ENCODE data around the gene DAP. TPM values are rescaled to one million over a fixed set of nuclear protein-coding genes. Genes with fewer than 3 reads are reported as not detected.
A peak's percentile ranks its signal among the peaks of the same experiment; 100 is the strongest.

The DAP gene
- polyA plus RNA-seq, 1 donor from 2014 or later: 105 TPM

GRCh38 chr5:10775646-10776045 is 14.6 kb upstream of the DAP start:
- Mint-ChIP-seq H3K4me3 (no peak overlapping the region), H3K27me3 (no peaks in the 10 kb centered on the region), H3K36me3 (no peaks in the 10 kb centered on the region), H3K4me1 (peaks cover 0 to 2% (median 0%) of the 10 kb centered on the region in 3 donors), H3K27ac (peak overlapping the region in 1 of 3 donors; percentile 66), H3K9me3 (peaks cover 0 to 1% (median 0%) of the 10 kb centered on the region in 3 donors)

GRCh38 chr5:10772901-10773585 is 12.0 kb upstream of the DAP start:
- peaks cover 0 to 2% (median 0%) of the 10 kb centered on the region in 3 donors for H3K4me1 Mint-ChIP-seq
- no peak overlapping the region for H3K27ac Mint-ChIP-seq
- no peaks in the 10 kb centered on the region for H3K9me3 Mint-ChIP-seq
- H3K36me3 Mint-ChIP-seq: no peaks in the 10 kb centered on the region
- no peak overlapping the region for H3K4me3 Mint-ChIP-seq
- H3K27me3 Mint-ChIP-seq: no peaks in the 10 kb centered on the region

DNA sequence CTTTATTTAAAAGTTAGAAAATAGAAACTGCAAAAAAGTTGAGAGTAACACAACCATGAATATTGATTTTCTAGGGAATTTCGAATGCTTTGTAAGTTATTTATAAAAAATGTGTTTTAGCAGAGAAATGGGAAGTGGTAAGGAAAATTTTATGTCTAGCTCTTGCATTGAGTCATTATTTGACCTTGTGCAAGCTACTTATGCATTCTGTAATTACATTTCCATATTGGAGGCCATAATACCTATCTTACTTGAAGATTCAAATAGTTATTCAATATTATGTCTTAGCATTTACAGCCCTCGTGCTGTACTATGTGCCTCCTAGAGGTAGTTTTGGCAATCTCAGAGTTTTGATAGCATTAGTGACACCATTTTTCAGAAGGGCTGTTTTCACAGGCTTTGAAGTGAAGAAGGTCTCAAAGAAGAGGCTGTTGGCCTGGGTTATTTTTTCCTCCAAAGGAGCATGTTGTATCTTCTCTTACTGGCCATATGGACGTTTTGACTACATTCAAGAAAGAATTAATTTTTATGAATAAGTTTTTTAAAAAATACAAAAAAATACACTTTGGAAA is 7.4 kb upstream of the DAP start:
- Mint-ChIP-seq H3K9me3 (no peaks in the 10 kb centered on the region), H3K36me3 (no peaks in the 10 kb centered on the region), H3K27ac (no peak overlapping the region), H3K4me1 (no peaks in the 10 kb centered on the region), H3K27me3 (no peaks in the 10 kb centered on the region), H3K4me3 (no peak overlapping the region)

- H3K4me1 Mint-ChIP-seq: peaks cover 28 to 37% (median 33%) of the 10 kb centered on the region in 3 donors
Observed at GRCh38 chr5:10762776-10763500, 1.9 kb upstream of the DAP start.

DNA sequence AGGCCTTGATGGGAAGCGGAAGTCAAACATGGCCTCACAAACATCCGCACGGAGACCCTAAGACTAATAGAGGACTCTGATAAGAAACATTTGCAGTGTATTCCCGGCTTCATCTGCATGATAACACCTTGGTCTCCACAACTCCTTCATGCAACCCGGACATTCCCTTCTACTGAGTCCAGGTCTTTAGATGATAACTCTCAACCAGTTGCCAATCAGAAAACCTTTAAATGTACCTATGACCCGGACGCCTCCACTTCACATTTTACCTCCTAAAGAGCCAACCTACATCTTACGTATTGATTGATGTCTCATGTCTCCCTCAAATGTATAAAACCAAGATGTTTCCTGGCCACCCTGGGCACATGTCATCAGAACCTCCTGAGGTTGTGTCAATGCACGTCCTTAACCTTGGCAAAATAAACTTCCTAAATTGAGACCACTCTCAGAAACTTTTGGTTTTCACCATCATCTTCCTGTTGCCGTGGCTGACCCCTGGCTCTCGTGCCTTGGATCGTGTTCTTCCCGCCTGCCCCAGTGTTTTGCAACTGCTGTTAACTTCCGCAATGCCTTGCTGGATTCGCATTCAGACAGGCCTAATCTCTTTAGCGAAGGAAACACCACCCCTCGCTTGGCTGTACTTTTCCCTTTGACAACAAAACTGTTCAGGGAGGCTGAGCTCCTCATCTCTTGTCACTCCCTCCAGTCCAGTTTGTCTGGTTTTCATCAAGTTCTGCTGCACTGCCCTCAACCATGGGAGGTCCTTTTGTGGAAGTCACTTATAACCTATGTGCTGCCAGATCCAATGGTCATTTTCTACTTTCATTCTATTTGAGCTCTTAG is 1.1 kb upstream of the DAP start:
- Mint-ChIP-seq H3K27ac (peak overlapping the region; percentile 86 to 97 (median 97)), H3K9me3 (peaks cover 0 to 2% (median 0%) of the 10 kb centered on the region in 3 donors), H3K27me3 (no peaks in the 10 kb centered on the region), H3K4me1 (peaks cover 35 to 45% (median 36%) of the 10 kb centered on the region in 3 donors), H3K4me3 (peak overlapping the region; percentile 79 to 92 (median 86)), H3K36me3 (peaks cover 3% of the 10 kb centered on the region)

More at GRCh38 chr5:10762776-10763500, 1.9 kb upstream of the DAP start:
- peaks cover 0 to 2% (median 0%) of the 10 kb centered on the region in 3 donors for H3K9me3 Mint-ChIP-seq
- H3K27me3 Mint-ChIP-seq: no peaks in the 10 kb centered on the region
- H3K36me3 Mint-ChIP-seq: no peaks in the 10 kb centered on the region
- H3K27ac Mint-ChIP-seq: peak overlapping the region; percentile 86 to 97 (median 97)
- peak overlapping the region; percentile 79 to 92 (median 86) for H3K4me3 Mint-ChIP-seq

- H3K27me3 Mint-ChIP-seq: no peaks in the 10 kb centered on the region
- H3K9me3 Mint-ChIP-seq: peaks cover 0 to 2% (median 0%) of the 10 kb centered on the region in 3 donors
- peak overlapping the region; percentile 63 to 92 (median 78) for H3K4me3 Mint-ChIP-seq
- H3K27ac Mint-ChIP-seq: peak overlapping the region in 2 of 3 donors; percentile 86 to 97
- peaks cover 4% of the 10 kb centered on the region for H3K36me3 Mint-ChIP-seq
- peaks cover 42 to 55% (median 44%) of the 10 kb centered on the region in 3 donors for H3K4me1 Mint-ChIP-seq
Observed at GRCh38 chr5:10760921-10761184, 181 bp downstream of the DAP start.

- Mint-ChIP-seq H3K27me3 (no peaks in the 10 kb centered on the region), H3K4me1 (peaks cover 42 to 59% (median 44%) of the 10 kb centered on the region in 3 donors), H3K36me3 (peaks cover 6% of the 10 kb centered on the region), H3K9me3 (peaks cover 0 to 2% (median 0%) of the 10 kb centered on the region in 3 donors), H3K4me3 (peak overlapping the region; percentile 79 to 97 (median 92)), H3K27ac (peak overlapping the region; percentile 86 to 97 (median 92))
Observed at GRCh38 chr5:10760096-10760920, 726 bp downstream of the DAP start.

GRCh38 chr5:10759111-10759510 is 1.9 kb downstream of the DAP start:
- Mint-ChIP-seq H3K27me3 (no peaks in the 10 kb centered on the region), H3K36me3 (peaks cover 8% of the 10 kb centered on the region), H3K4me1 (peaks cover 42 to 62% (median 47%) of the 10 kb centered on the region in 3 donors), H3K9me3 (peaks cover 0 to 2% (median 0%) of the 10 kb centered on the region in 3 donors), H3K4me3 (peak overlapping the region; percentile 73 to 80 (median 80)), H3K27ac (peak overlapping the region in 2 of 3 donors; percentile 10 to 86)

- H3K36me3 Mint-ChIP-seq: peaks cover 11% of the 10 kb centered on the region
- H3K4me1 Mint-ChIP-seq: peaks cover 40 to 63% (median 46%) of the 10 kb centered on the region in 3 donors
- H3K27me3 Mint-ChIP-seq: no peaks in the 10 kb centered on the region
- peak overlapping the region in 1 of 3 donors; percentile 86 for H3K27ac Mint-ChIP-seq
- peaks cover 0 to 2% (median 0%) of the 10 kb centered on the region in 3 donors for H3K9me3 Mint-ChIP-seq
- H3K4me3 Mint-ChIP-seq: peak overlapping the region in 3 of 4 donors; percentile 55 to 82 (median 70)
Observed at GRCh38 chr5:10757922-10758555, 3.0 kb downstream of the DAP start.

GRCh38 chr5:10757043-10757442 is 4.0 kb downstream of the DAP start:
- peaks cover 32 to 56% (median 37%) of the 10 kb centered on the region in 3 donors for H3K4me1 Mint-ChIP-seq
- peaks cover 11% of the 10 kb centered on the region for H3K36me3 Mint-ChIP-seq
- no peaks in the 10 kb centered on the region for H3K27me3 Mint-ChIP-seq
- H3K4me3 Mint-ChIP-seq: peak overlapping the region in 1 of 4 donors; percentile 33
- H3K27ac Mint-ChIP-seq: peak overlapping the region in 2 of 3 donors; percentile 29 to 59
- H3K9me3 Mint-ChIP-seq: no peaks in the 10 kb centered on the region

- peaks cover 28 to 51% (median 36%) of the 10 kb centered on the region in 3 donors for H3K4me1 Mint-ChIP-seq
- peaks cover 11% of the 10 kb centered on the region for H3K36me3 Mint-ChIP-seq
- H3K27me3 Mint-ChIP-seq: no peaks in the 10 kb centered on the region
- peak overlapping the region in 1 of 4 donors; percentile 33 for H3K4me3 Mint-ChIP-seq
- H3K9me3 Mint-ChIP-seq: no peaks in the 10 kb centered on the region
- H3K27ac Mint-ChIP-seq: peak overlapping the region in 1 of 3 donors; percentile 29
Observed at GRCh38 chr5:10756549-10756948, 4.5 kb downstream of the DAP start.

DNA sequence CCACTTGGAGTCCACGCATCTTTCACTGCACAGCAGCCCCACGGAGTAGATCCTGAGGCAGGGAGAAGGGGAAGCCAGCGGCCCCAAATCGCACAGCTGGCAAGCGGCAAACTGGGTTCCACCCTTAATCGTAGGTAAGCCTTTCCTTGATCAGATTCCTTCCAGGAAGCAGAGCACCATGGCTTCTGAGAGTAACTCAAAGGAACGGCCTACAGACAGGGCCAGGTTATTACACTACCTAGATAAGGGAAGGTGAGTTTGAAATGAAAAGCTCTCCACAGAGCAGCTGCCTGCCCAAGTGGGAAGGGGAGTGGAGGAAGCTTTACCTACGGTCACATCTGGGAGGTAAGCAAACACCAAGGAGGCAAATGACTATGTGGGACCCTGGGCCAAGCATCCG is 7.9 kb downstream of the DAP start:
- H3K4me3 Mint-ChIP-seq: no peak overlapping the region
- H3K9me3 Mint-ChIP-seq: no peaks in the 10 kb centered on the region
- peaks cover 19 to 39% (median 21%) of the 10 kb centered on the region in 3 donors for H3K4me1 Mint-ChIP-seq
- peaks cover 13% of the 10 kb centered on the region for H3K36me3 Mint-ChIP-seq
- H3K27ac Mint-ChIP-seq: no peak overlapping the region
- peaks cover 1% of the 10 kb centered on the region for H3K27me3 Mint-ChIP-seq

DNA sequence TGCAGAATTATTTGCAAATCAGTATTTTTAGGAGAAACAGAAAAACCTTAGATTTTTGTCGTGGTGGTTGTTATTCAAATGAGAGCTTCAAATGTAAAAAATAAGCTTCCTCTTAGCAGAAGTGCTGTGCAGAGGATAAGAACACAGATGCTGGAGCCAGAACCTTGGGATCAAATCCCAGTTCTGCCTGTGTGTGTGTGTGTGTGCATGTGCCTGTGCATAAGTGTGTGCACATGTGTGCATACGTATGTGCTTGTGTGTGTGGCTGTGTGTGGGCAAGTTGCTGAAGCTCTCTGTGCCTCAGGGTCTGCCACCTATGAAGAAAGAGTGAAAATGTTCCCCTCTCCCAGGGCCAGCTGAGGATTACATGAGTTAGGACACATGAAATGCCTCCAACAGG is 8.6 kb downstream of the DAP start:
- H3K4me1 Mint-ChIP-seq: peaks cover 15 to 34% (median 16%) of the 10 kb centered on the region in 3 donors
- peaks cover 1% of the 10 kb centered on the region for H3K27me3 Mint-ChIP-seq
- H3K27ac Mint-ChIP-seq: no peak overlapping the region
- peaks cover 10% of the 10 kb centered on the region for H3K36me3 Mint-ChIP-seq
- no peaks in the 10 kb centered on the region for H3K9me3 Mint-ChIP-seq
- no peak overlapping the region for H3K4me3 Mint-ChIP-seq

Data from IgD-negative memory B cell (primary cell).